ENCODE results near the gene YIF1B.

GRCh38 chr19:38336638-38337359 lies 21.1 kb upstream of the YIF1B start:
- no peak for TF ChIP-seq CTCF (conservative IDR thresholded peaks at IDR 0.05; ENCODE audit: low read depth, low read length)
- no peak for TF ChIP-seq RCOR1 (IDR thresholded peaks at IDR 0.05; ENCODE audit: insufficient replicate concordance, low read length)
- no peak for TF ChIP-seq USF2 (IDR thresholded peaks at IDR 0.05; ENCODE audit: low read depth, low read length)
- no peak for TF ChIP-seq POLR2A (IDR thresholded peaks at IDR 0.05; ENCODE audit: low read depth, low read length)
- 0 out of 2 replicates have a peak, but pooled peaks have one; percentile 29 for TF ChIP-seq MXI1 (IDR thresholded peaks at IDR 0.05; ENCODE audit: borderline replicate concordance, low read depth, low read length)
- no peak for TF ChIP-seq SMC3 (IDR thresholded peaks at IDR 0.05; ENCODE audit: low read depth, low read length)
- no peak for TF ChIP-seq RAD21 (IDR thresholded peaks at IDR 0.05; ENCODE audit: low read length)
